Suprapubic skin (tissue), 4 donors: Measurements from ENCODE around the gene WNT8B.

Experiments
- CTCF ChIP-seq, 2 donors: fragments of 200-600 bp in 1 of 2; fragments of 450-650 bp in 1 of 2; sonication (generic) in 1 of 2; IDR thresholded peaks; one replicate each; pipeline ENCODE4 v1.5.1; 2016 to 2019; ENCODE audit warnings: antibody characterized with exemption in 2 of 2, mild to moderate bottlenecking in 1 of 2, moderate library complexity in 1 of 2
- EP300 ChIP-seq: sonication (generic); formaldehyde crosslinking; IDR thresholded peaks from one replicate; pipeline ENCODE4 v1.6.1; 2017; ENCODE audit warnings: antibody characterized with exemption
- POLR2A ChIP-seq, 2 donors: fragments of 450-650 bp; IDR thresholded peaks; one replicate each; pipeline ENCODE4 v1.6.1; 2017; ENCODE audit warnings: antibody characterized with exemption in 2 of 2, mild to moderate bottlenecking in 2 of 2, moderate library complexity in 2 of 2
- POLR2AphosphoS5 ChIP-seq, 3 donors: sonication (generic); formaldehyde crosslinking; IDR thresholded peaks; one replicate each; pipeline ENCODE4 v1.6.1; 2017; ENCODE audit warnings: antibody characterized with exemption in 3 of 3

DNA sequence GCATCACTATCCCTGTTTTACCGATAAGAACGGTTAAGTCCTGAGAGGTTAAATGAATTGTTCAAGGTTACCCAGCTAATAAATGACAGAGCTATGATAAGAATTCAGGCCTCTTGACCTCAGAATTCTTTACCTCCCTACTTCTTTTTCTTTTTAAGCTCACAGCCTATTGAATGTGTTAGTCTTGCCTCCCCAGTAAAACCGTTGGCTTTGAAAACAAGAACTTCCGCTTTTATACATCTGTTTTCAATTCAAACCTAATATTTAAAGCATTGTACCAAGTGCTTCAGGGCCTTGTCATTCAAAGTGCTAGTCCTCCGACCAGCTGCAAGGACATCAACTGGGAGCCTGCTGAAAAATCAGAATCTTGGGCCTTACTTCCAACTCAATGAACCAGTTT lies 41.3 kb downstream of the WNT8B start:
- TF ChIP-seq CTCF (IDR thresholded peaks at IDR 0.05) (no peak), EP300 (no peak), POLR2A (IDR thresholded peaks at IDR 0.05) (no peak), POLR2AphosphoS5 (IDR thresholded peaks at IDR 0.05) (no peak)
